ENCODE data around the gene TFAP2C. TPM values are rescaled to one million over a fixed set of nuclear protein-coding genes. Genes with fewer than 3 reads are reported as not detected.
A peak's percentile ranks its signal among the peaks of the same experiment; 100 is the strongest.

The TFAP2C gene
- not detected for total RNA-seq

- peak; percentile 26 for ATAC-seq (replicated peaks)
- Mint-ChIP-seq H3K27ac (no peak within 1 kb of the TSS), H3K4me1 (no peaks in the 10 kb centered on the region), H3K27me3 (peaks cover 34% of the 10 kb centered on the region), H3K4me3 (peak within 1 kb of the TSS; percentile 42), H3K9me3 (no peaks in the 10 kb centered on the region), H3K36me3 (ENCODE audit: low read depth) (no peaks in the 10 kb centered on the region)
Measured at GRCh38 chr20:56628873-56629463, at the start of gene TFAP2C. TFAP2C (plus strand) TSS chr20:56629306; CDS start chr20:56629545, 239 bp downstream.

DNA sequence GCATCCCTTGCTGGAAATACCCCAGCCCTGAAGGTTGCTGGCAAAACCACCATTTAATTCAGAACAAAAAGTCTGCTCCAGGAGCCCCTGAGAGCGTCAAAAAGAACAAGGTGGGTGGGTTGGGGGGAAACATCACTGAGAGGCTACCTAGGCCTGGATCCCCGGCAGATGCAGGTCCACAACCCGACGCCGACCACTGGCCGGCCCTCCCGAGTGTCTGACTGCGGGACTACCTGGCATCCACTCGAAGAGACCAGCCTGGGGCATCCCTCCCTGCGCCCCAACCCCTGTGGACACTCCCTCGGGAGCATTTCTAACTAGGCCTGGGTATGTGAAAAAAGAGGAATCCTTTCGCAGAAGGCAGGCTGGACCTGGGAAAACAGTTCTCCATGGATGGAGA is 48.9 kb upstream of the TFAP2C start:
- peaks cover 20% of the 10 kb centered on the region for H3K27me3 Mint-ChIP-seq
- no peaks in the 10 kb centered on the region for H3K36me3 Mint-ChIP-seq (ENCODE audit: low read depth)
- no peak overlapping the region for H3K27ac Mint-ChIP-seq
- ATAC-seq (replicated peaks): no peak
- H3K4me1 Mint-ChIP-seq: no peaks in the 10 kb centered on the region
- no peak overlapping the region for H3K4me3 Mint-ChIP-seq
- no peaks in the 10 kb centered on the region for H3K9me3 Mint-ChIP-seq

- no peak for ATAC-seq (replicated peaks)
- H3K27me3 Mint-ChIP-seq: peaks cover 9% of the 10 kb centered on the region
Measured at GRCh38 chr20:56581701-56582100, 47.4 kb upstream of the TFAP2C start.

DNA sequence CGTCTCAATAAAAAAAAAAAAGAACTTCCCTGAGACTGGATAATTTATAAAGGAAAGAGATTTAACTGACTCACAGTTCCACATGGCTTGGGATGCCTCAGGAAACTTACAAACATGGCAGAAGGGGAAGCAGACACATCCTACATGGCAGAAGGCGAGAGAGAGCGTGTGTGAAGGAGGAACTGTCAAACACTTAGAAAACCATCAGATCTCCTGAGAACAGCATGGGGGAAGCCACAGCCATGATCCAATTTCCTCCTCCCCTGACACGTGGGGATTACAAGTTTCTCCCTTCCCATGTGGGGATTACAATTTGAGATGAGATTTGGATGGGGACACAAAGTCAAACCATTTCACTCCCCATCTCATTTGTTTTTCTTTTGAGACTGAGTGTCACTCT is 46.6 kb upstream of the TFAP2C start:
- Mint-ChIP-seq H3K4me3 (no peak overlapping the region), H3K27me3 (peaks cover 9% of the 10 kb centered on the region), H3K27ac (no peak overlapping the region), H3K36me3 (ENCODE audit: low read depth) (no peaks in the 10 kb centered on the region), H3K4me1 (no peaks in the 10 kb centered on the region), H3K9me3 (no peaks in the 10 kb centered on the region)
- ATAC-seq (replicated peaks): no peak

More at GRCh38 chr20:56581701-56582100, 47.4 kb upstream of the TFAP2C start:
- no peaks in the 10 kb centered on the region for H3K36me3 Mint-ChIP-seq (ENCODE audit: low read depth)
- no peak overlapping the region for H3K4me3 Mint-ChIP-seq
- no peak overlapping the region for H3K27ac Mint-ChIP-seq
- H3K9me3 Mint-ChIP-seq: no peaks in the 10 kb centered on the region
- H3K4me1 Mint-ChIP-seq: no peaks in the 10 kb centered on the region

- no peak overlapping the region for H3K27ac Mint-ChIP-seq
- no peak overlapping the region for H3K4me3 Mint-ChIP-seq
- H3K9me3 Mint-ChIP-seq: no peaks in the 10 kb centered on the region
- peaks cover 9% of the 10 kb centered on the region for H3K27me3 Mint-ChIP-seq
- H3K36me3 Mint-ChIP-seq (ENCODE audit: low read depth): no peaks in the 10 kb centered on the region
- no peak for ATAC-seq (replicated peaks)
- H3K4me1 Mint-ChIP-seq: no peaks in the 10 kb centered on the region
Measured at GRCh38 chr20:56584916-56585315, 44.2 kb upstream of the TFAP2C start.

DNA sequence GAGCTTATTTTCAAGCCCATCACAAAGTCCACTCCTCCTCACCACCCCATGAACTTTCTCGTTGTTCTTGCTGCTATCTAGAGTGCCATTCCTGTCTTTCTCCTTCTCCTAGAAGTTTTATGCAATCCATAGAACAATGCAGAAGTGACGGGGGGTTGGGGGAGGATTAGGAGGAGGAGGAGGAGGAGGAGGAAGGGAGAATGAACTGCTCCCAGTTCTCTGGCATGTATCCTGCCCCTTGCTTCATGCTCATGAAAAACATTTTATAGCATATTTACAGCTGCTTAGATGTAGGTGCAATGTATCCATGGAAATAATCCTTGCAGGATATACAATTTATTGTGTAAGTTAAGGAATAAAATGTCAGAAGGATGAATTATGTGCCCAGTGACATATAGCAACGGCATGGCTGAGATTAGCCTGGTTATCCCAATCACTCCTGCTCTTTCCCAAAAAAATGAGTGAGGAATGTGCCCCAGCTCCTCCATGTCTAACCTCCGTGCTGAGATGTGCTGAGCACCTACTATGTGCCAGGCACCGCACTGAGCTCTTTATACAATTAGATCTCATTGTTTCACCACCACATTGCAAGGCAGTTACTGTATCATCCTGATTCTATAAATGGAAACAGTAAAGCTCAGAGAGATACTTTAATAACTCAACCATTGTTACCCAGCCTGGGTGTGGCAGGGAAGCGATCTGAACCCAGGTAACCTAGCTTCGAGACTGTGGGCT is 41.6 kb upstream of the TFAP2C start:
- ATAC-seq (replicated peaks): no peak
- H3K4me3 Mint-ChIP-seq: no peak overlapping the region
- no peak overlapping the region for H3K27ac Mint-ChIP-seq
- H3K27me3 Mint-ChIP-seq: peaks cover 2% of the 10 kb centered on the region
- no peaks in the 10 kb centered on the region for H3K9me3 Mint-ChIP-seq
- no peaks in the 10 kb centered on the region for H3K36me3 Mint-ChIP-seq (ENCODE audit: low read depth)
- no peaks in the 10 kb centered on the region for H3K4me1 Mint-ChIP-seq

GRCh38 chr20:56588996-56589395 is 40.1 kb upstream of the TFAP2C start:
- Mint-ChIP-seq H3K27me3 (no peaks in the 10 kb centered on the region), H3K36me3 (ENCODE audit: low read depth) (no peaks in the 10 kb centered on the region), H3K4me3 (no peak overlapping the region), H3K9me3 (no peaks in the 10 kb centered on the region), H3K4me1 (no peaks in the 10 kb centered on the region), H3K27ac (no peak overlapping the region)
- no peak for ATAC-seq (replicated peaks)

- Mint-ChIP-seq H3K27ac (no peak overlapping the region), H3K36me3 (ENCODE audit: low read depth) (no peaks in the 10 kb centered on the region), H3K4me1 (no peaks in the 10 kb centered on the region), H3K4me3 (no peak overlapping the region), H3K27me3 (no peaks in the 10 kb centered on the region), H3K9me3 (no peaks in the 10 kb centered on the region)
- ATAC-seq (replicated peaks): no peak
Measured at GRCh38 chr20:56589633-56590032, 39.5 kb upstream of the TFAP2C start.

- Mint-ChIP-seq H3K27ac (no peak overlapping the region), H3K4me1 (no peaks in the 10 kb centered on the region), H3K27me3 (peaks cover under 1% of the 10 kb centered on the region), H3K4me3 (no peak overlapping the region), H3K36me3 (ENCODE audit: low read depth) (no peaks in the 10 kb centered on the region), H3K9me3 (no peaks in the 10 kb centered on the region)
- ATAC-seq (replicated peaks): no peak
Measured at GRCh38 chr20:56590888-56591287, 38.2 kb upstream of the TFAP2C start.

DNA sequence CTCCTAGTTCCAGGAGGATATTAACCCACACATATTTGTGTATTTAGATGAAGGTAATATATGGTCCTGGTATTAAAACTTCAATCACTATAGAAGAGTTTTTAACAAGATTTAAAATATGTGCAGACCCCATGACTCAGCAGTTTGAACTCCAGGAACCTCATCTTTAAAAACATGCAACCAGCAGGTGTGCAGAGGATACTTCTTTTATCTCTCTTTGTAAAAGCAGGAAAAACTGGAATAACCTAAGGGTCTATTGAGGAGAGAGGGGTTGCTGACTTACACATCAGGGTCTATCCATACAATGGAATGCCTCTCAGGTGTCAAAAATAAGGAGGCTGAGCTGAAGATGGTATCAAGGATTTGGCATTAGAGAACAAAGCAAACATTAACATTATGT is 36.9 kb upstream of the TFAP2C start:
- H3K36me3 Mint-ChIP-seq (ENCODE audit: low read depth): no peaks in the 10 kb centered on the region
- peaks cover 3% of the 10 kb centered on the region for H3K27me3 Mint-ChIP-seq
- no peaks in the 10 kb centered on the region for H3K9me3 Mint-ChIP-seq

GRCh38 chr20:56592817-56593216 is 36.3 kb upstream of the TFAP2C start:
- Mint-ChIP-seq H3K4me3 (no peak overlapping the region), H3K36me3 (ENCODE audit: low read depth) (no peaks in the 10 kb centered on the region), H3K27me3 (peaks cover 3% of the 10 kb centered on the region), H3K9me3 (no peaks in the 10 kb centered on the region), H3K27ac (no peak overlapping the region), H3K4me1 (no peaks in the 10 kb centered on the region)
- no peak for ATAC-seq (replicated peaks)

More for the DNA sequence above, 36.9 kb upstream of the TFAP2C start:
- no peak overlapping the region for H3K4me3 Mint-ChIP-seq
- no peak overlapping the region for H3K27ac Mint-ChIP-seq
- no peak for ATAC-seq (replicated peaks)
- H3K4me1 Mint-ChIP-seq: no peaks in the 10 kb centered on the region

- H3K27ac Mint-ChIP-seq: no peak overlapping the region
- H3K4me1 Mint-ChIP-seq: no peaks in the 10 kb centered on the region
- ATAC-seq (replicated peaks): no peak
- H3K36me3 Mint-ChIP-seq (ENCODE audit: low read depth): no peaks in the 10 kb centered on the region
- peaks cover 3% of the 10 kb centered on the region for H3K27me3 Mint-ChIP-seq
- H3K4me3 Mint-ChIP-seq: no peak overlapping the region
- no peaks in the 10 kb centered on the region for H3K9me3 Mint-ChIP-seq
Measured at GRCh38 chr20:56595746-56596475, 33.2 kb upstream of the TFAP2C start.

GRCh38 chr20:56601166-56601565 is 27.9 kb upstream of the TFAP2C start:
- ATAC-seq (replicated peaks): no peak
- Mint-ChIP-seq H3K27ac (no peak overlapping the region), H3K36me3 (ENCODE audit: low read depth) (no peaks in the 10 kb centered on the region), H3K4me1 (no peaks in the 10 kb centered on the region), H3K4me3 (no peak overlapping the region), H3K9me3 (no peaks in the 10 kb centered on the region), H3K27me3 (peaks cover 3% of the 10 kb centered on the region)

DNA sequence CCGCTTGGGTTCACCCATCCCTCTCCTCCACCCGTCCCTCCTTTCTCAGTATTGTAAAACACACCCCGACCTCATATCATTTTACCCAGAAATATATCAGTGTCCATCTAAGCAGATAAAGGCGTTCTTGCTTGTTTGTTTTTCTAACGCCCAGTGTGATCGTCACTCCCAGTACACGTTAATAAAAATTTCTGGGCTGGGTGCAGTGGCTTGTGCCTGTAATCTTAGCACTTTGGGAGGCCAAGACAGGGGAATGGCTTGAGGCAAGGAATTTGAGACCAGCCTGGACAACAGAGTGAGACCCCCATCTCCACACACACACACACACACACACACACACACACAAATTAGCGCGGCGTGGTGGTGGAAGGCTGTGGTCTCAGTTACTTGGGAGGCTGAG is 24.4 kb upstream of the TFAP2C start:
- H3K4me1 Mint-ChIP-seq: no peaks in the 10 kb centered on the region
- ATAC-seq (replicated peaks): no peak
- peaks cover 3% of the 10 kb centered on the region for H3K27me3 Mint-ChIP-seq
- H3K36me3 Mint-ChIP-seq (ENCODE audit: low read depth): no peaks in the 10 kb centered on the region
- H3K9me3 Mint-ChIP-seq: no peaks in the 10 kb centered on the region
- H3K4me3 Mint-ChIP-seq: no peak overlapping the region
- H3K27ac Mint-ChIP-seq: no peak overlapping the region
